HG03575 (cell line): ENCODE measurements around the gene ZNF331.

Experiments used
- ATAC-seq: cut with Tn5 transposase; IDR thresholded peaks from one replicate; pipeline ENCODE4 v1.9.1; 2021; ENCODE audit not compliant: unreplicated experiment, insufficient number of reproducible peaks, low FRiP score; ENCODE audit errors: extremely low read depth

ZNF331 gene

DNA sequence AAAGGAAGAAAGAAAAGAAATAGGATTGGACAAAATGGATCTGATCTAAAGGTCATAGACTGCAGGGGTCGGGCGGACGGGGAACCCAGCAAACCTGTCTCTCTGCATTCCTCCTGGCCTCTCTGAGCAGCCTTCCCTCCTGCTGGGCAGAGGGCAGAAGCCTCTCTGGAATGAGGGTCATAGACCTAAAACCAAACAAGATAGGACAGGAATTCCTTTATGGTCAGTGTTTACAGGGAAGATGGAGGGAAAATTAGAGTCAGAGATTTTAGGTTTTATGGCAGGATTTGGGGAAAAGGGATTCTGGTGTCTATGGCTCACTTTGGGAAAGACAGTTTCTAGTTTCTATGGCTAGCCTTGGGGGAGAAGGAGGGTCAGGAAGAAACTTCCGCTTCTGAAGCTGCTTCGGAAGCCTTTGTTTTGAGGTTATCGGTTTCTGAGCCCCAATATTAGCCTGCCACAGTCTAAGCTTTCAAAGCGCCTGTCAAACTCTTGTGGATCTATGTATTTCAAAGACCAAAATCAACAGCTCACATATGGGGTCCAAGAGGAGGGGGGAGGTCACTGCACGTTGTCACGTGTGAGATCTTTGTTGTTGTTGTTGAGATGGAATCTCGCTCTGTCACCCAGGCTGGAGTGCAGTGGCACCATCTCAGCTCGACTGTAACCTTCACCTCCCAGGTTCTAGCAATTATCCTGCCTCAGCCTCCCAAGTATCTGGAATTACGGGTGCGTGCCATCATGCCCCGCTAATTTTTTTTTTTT, 75.0 kb downstream of the ZNF331 start:
- ATAC-seq: no peak

GRCh38 chr19:53621885-53622740, 84.2 kb downstream of the ZNF331 start:
- ATAC-seq: no peak

- ATAC-seq: no peak
Observed at GRCh38 chr19:53624771-53625545, 87.0 kb downstream of the ZNF331 start.

GRCh38 chr19:53626486-53626885, 88.5 kb downstream of the ZNF331 start:
- ATAC-seq: no peak

DNA sequence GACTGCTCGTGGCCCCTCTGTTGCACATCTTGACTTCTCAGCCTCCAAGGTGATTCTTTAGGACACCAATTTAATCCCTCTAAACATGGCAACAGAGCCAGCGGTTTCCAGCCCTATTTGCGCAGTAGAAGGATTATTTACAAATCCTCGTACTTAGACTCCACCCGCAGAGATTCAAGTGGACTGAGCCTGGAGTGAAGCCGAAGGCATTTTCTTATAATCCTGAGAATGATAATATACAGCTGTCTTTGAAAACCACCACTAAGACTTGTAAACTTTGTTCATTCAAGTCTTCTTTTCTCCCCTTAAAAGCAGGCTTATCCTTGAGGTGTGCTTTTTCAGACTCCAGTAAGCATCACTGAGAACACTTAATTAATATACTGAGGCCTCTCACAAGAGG, 89.0 kb downstream of the ZNF331 start:
- no peak for ATAC-seq
